Erythroblast (primary cell): Measurements from ENCODE around the gene GPR176.

Source experiments
- GATA1 ChIP-seq: IDR thresholded peaks from 2 replicates; pipeline ENCODE4 v1.6.1; 2011; ENCODE audit warnings: low read depth, mild to moderate bottlenecking, control low read depth, low read length, moderate library complexity
- POLR2A ChIP-seq: IDR thresholded peaks from 2 replicates; pipeline ENCODE4 v1.6.1; 2011; ENCODE audit warnings: mild to moderate bottlenecking, low read length

- TF ChIP-seq POLR2A (no peak), GATA1 (no peak)
These were observed 41.0 kb upstream of the GPR176 start for GRCh38 chr15:39961051-39961450.
